Panc1 (cell line): Measurements from ENCODE around the gene ZNF700.

Source experiments
- POLR2AphosphoS5 ChIP-seq: IDR thresholded peaks from 2 replicates; pipeline ENCODE4 v1.6.1; 2012; ENCODE audit warnings: mild to moderate bottlenecking, low read depth, low read length, moderate library complexity
- REST ChIP-seq, 2 experiments: IDR thresholded peaks; 2 replicates each; pipeline ENCODE4 v1.6.1; 2011 to 2012; ENCODE audit warnings: low read depth in 2 of 2, control low read depth in 1 of 2, low read length in 1 of 2, mild to moderate bottlenecking in 1 of 2, moderate library complexity in 1 of 2; ENCODE audit not compliant: insufficient read depth in 1 of 2
- SIN3A ChIP-seq: IDR thresholded peaks from 2 replicates; pipeline ENCODE4 v1.6.1; 2012; ENCODE audit warnings: low read depth, mild to moderate bottlenecking, low read length, moderate library complexity, borderline replicate concordance; ENCODE audit not compliant: insufficient read depth
- TCF7L2 ChIP-seq: IDR thresholded peaks from 2 replicates; pipeline ENCODE4 v1.6.1; 2011; ENCODE audit warnings: mild to moderate bottlenecking, low read depth, low read length, inconsistent platforms
- TF ChIP-seq, protein P1 (sequence below): fragments of 450-650 bp; IDR thresholded peaks from 2 replicates; pipeline ENCODE4 v1.5.1; 2017; ENCODE audit warnings: mild to moderate bottlenecking

GRCh38 chr19:11986754-11987153, 61.8 kb downstream of the ZNF700 start:
- TF ChIP-seq, protein P1, sequence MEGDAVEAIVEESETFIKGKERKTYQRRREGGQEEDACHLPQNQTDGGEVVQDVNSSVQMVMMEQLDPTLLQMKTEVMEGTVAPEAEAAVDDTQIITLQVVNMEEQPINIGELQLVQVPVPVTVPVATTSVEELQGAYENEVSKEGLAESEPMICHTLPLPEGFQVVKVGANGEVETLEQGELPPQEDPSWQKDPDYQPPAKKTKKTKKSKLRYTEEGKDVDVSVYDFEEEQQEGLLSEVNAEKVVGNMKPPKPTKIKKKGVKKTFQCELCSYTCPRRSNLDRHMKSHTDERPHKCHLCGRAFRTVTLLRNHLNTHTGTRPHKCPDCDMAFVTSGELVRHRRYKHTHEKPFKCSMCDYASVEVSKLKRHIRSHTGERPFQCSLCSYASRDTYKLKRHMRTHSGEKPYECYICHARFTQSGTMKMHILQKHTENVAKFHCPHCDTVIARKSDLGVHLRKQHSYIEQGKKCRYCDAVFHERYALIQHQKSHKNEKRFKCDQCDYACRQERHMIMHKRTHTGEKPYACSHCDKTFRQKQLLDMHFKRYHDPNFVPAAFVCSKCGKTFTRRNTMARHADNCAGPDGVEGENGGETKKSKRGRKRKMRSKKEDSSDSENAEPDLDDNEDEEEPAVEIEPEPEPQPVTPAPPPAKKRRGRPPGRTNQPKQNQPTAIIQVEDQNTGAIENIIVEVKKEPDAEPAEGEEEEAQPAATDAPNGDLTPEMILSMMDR = no peak
- TF ChIP-seq REST (IDR thresholded peaks at IDR 0.05; ENCODE audit: insufficient read depth in 1 of 2, low read depth in 2 of 2, low read length in 1 of 2) = no peak
- no peak for TF ChIP-seq POLR2AphosphoS5
- TF ChIP-seq TCF7L2 = no peak
- no peak for TF ChIP-seq SIN3A
